Spinal cord (tissue), 10 donors: ENCODE results near the gene LYAR. TPM values are rescaled to one million over a fixed set of nuclear protein-coding genes. Genes with fewer than 3 reads are reported as not detected.
"Not testable (repeated sequence)": the region's sequence is repeated elsewhere in the genome, so short reads cannot be mapped to it uniquely, and the experiment has no call there.

Experiments
- DNase-seq, 6 donors: peaks; one replicate each; pipeline versions ENCODE4 v3.0.0 to v3.0.0-alpha.2; 2013 to 2015; ENCODE audit warnings: low spot score in 6 of 6, low read depth in 4 of 6
- H3K27ac ChIP-seq: one replicate; pipeline ENCODE4 v1.5.1; 2013; ENCODE audit warnings: low read depth, low read length, control low read depth
- H3K27me3 ChIP-seq: one replicate; pipeline ENCODE4 v1.6.1; 2013; ENCODE audit warnings: low read length; ENCODE audit not compliant: control insufficient read depth, insufficient read depth
- H3K36me3 ChIP-seq: one replicate; pipeline ENCODE4 v1.6.1; 2013; ENCODE audit warnings: low read length; ENCODE audit not compliant: control insufficient read depth, insufficient read depth
- H3K4me1 ChIP-seq: one replicate; pipeline ENCODE4 v1.6.1; 2013; ENCODE audit warnings: low read length; ENCODE audit not compliant: control insufficient read depth, insufficient read depth
- H3K4me3 ChIP-seq: one replicate; pipeline ENCODE4 v1.5.1; 2013; ENCODE audit warnings: low read depth, low read length, control low read depth
- H3K9me3 ChIP-seq: one replicate; pipeline ENCODE4 v1.6.1; 2013; ENCODE audit warnings: low read length; ENCODE audit not compliant: control insufficient read depth, insufficient read depth
- WGBS: methylation state at CpG from one replicate; pipeline ENCODE4 v1.1.5; 2013; ENCODE audit warnings: missing lambda C conversion rate; ENCODE audit not compliant: insufficient coverage; 5-methylcytosine and 5-hydroxymethylcytosine counted together
- polyA plus RNA-seq, 2 donors: library from polyadenylated mRNA; unstranded; fragments of 120-200 nt; gene quantifications; one replicate each; pipeline ENCODE4 v1.2.1, GENCODE V29; 2013; ENCODE audit not compliant: insufficient read length in 2 of 2
- total RNA-seq, 2 donors: library from RNA; depleted of rRNA in 1 of 2; stranded (reverse); fragments of 120-200 nt in 1 of 2; fragments of >200 nt in 1 of 2; gene quantifications; one replicate each; pipeline versions ENCODE4 v1.2.3 to v1.2.4, GENCODE V29; 2013 to 2014
- donor health status: healthy.

The LYAR gene
- total and polyA plus RNA-seq, 4 donors = 7.4 to 13.9 (median 12.9) TPM

DNA sequence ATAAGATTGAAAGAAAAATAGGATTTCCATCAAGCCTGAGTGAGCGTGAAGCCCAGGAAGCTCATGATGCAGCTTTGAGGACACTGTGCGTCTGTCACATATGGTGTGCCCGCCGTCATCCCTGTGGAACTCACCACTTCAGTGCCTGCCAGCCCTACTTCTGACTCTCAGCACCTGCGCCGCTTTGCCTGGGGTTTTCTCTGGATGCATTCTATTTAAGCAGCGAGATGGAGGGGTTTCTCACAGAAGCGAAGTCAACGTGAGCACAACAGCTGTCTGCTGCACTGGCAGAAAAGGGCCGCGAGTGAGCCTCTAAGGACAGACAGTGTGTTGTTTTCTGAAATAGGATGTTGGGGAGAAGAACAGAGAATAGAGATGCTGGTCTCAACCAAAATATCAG is 35.8 kb downstream of the LYAR start:
- H3K36me3 ChIP-seq = no peaks in the 10 kb centered on the region
- WGBS = 62% methylated on average over 9 of the region's 11 CpGs
- peak in 3 of 6 donors; percentile 15 to 75 (median 15) for DNase-seq
- no peak overlapping the region for H3K27ac ChIP-seq
- H3K27me3 ChIP-seq = no peaks in the 10 kb centered on the region
- no peak overlapping the region for H3K4me3 ChIP-seq
- H3K9me3 ChIP-seq = no peaks in the 10 kb centered on the region
- H3K4me1 ChIP-seq = peaks cover 19% of the 10 kb centered on the region

- peaks cover 28% of the 10 kb centered on the region for H3K4me1 ChIP-seq
- no peak overlapping the region for H3K4me3 ChIP-seq
- DNase-seq = no peak
- no peaks in the 10 kb centered on the region for H3K27me3 ChIP-seq
- WGBS = 75% methylated on average over 4 of the region's 8 CpGs
- peaks cover 5% of the 10 kb centered on the region for H3K36me3 ChIP-seq
- H3K9me3 ChIP-seq = no peaks in the 10 kb centered on the region
- no peak overlapping the region for H3K27ac ChIP-seq
Measured at GRCh38 chr4:4249866-4250265, 40.1 kb downstream of the LYAR start.

GRCh38 chr4:4249342-4249741 is 40.6 kb downstream of the LYAR start:
- H3K4me1 ChIP-seq = peaks cover 24% of the 10 kb centered on the region
- not testable (repeated sequence) for H3K4me3 ChIP-seq, H3K27ac ChIP-seq, DNase-seq, H3K9me3 ChIP-seq, H3K27me3 ChIP-seq, H3K36me3 ChIP-seq
- WGBS = 94% methylated on average over 15 of the region's 15 CpGs

GRCh38 chr4:4248885-4249203 is 41.1 kb downstream of the LYAR start:
- Histone ChIP-seq H3K27me3 (no peaks in the 10 kb centered on the region), H3K36me3 (peaks cover 14% of the 10 kb centered on the region), H3K4me1 (peaks cover 19% of the 10 kb centered on the region), H3K4me3 (peak overlapping the region; percentile 67), H3K27ac (peak overlapping the region; percentile 87), H3K9me3 (no peaks in the 10 kb centered on the region)
- WGBS = 42% methylated on average over 6 of the region's 10 CpGs
- DNase-seq = peak in 1 of 6 donors; percentile 9

GRCh38 chr4:4248029-4248884 is 41.7 kb downstream of the LYAR start, which contains the start of gene TMEM128:
TSS of gene TMEM128 (minus strand) at chr4:4248223. CDS start at chr4:4248202, 21 bp downstream.
- Histone ChIP-seq H3K27me3 (no peaks in the 10 kb centered on the region), H3K27ac (peak within 1 kb of the TSS; percentile 87), H3K4me3 (peak within 1 kb of the TSS; percentile 67), H3K4me1 (peaks cover 18% of the 10 kb centered on the region), H3K9me3 (no peaks in the 10 kb centered on the region), H3K36me3 (peaks cover 20% of the 10 kb centered on the region)
- 0% methylated on average over 59 of the region's 62 CpGs for WGBS
- peak; percentile 90 to 99 (median 94) for DNase-seq

GRCh38 chr4:4247696-4248028 is 42.3 kb downstream of the LYAR start:
- Histone ChIP-seq H3K4me3 (peak overlapping the region; percentile 67), H3K4me1 (peaks cover 18% of the 10 kb centered on the region), H3K36me3 (peaks cover 26% of the 10 kb centered on the region), H3K27me3 (no peaks in the 10 kb centered on the region), H3K27ac (peak overlapping the region; percentile 87), H3K9me3 (no peaks in the 10 kb centered on the region)
- no peak for DNase-seq
- 0% methylated on average over 7 of the region's 12 CpGs for WGBS

DNA sequence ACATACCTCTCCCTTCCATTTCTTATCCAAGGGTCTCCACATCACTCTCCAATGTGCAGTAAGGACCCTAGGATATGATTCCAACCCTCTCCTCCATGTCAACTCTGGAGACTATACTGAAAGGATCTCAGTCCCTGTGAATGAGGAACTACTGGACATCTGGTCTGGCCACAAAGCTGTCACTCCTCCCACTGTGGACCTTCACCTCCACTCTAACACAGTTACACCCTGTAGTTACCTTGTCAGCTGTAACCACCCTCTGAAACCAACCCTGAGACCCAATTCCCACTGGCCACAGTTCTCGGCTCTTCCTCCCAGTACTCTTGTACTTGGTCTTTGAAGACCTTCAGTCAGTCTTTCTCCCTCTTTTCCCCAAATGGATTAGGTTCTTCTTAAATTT is 44.8 kb downstream of the LYAR start:
- H3K27ac ChIP-seq = no peak overlapping the region
- H3K9me3 ChIP-seq = no peaks in the 10 kb centered on the region
- H3K36me3 ChIP-seq = peaks cover 36% of the 10 kb centered on the region
- no peak for DNase-seq
- H3K4me1 ChIP-seq = peaks cover 14% of the 10 kb centered on the region
- WGBS = 100% methylated on average over 1 of the region's 1 CpG
- no peaks in the 10 kb centered on the region for H3K27me3 ChIP-seq
- H3K4me3 ChIP-seq = no peak overlapping the region

DNA sequence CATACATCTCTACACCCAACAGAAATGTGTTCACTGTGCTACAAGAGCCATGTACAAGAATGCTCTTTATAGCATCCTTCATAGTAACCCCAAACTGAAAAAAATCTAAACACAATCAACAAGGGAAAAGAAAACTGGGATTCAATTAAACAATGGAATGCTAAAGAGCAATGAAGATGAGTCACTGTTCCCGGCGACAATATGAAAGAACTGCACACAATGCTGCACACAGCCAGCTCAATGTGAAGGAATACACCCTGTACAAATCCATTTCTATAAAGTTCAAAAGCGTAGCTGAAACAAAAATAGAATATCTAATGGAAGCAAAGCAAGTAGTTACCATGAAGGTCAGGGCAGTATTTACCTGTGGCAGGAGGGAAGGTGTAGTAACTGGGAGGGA is 50.4 kb downstream of the LYAR start:
- not testable (repeated sequence) for H3K9me3 ChIP-seq, H3K27ac ChIP-seq, H3K4me1 ChIP-seq, DNase-seq, H3K27me3 ChIP-seq, H3K4me3 ChIP-seq
- no CpG with 5 or more reads among the region's 3 CpGs for WGBS
- peaks cover 33% of the 10 kb centered on the region for H3K36me3 ChIP-seq

- Histone ChIP-seq H3K27ac (no peak overlapping the region), H3K36me3 (peaks cover 1% of the 10 kb centered on the region), H3K4me3 (no peak overlapping the region), H3K4me1 (no peaks in the 10 kb centered on the region), H3K9me3 (peaks cover 2% of the 10 kb centered on the region), H3K27me3 (peaks cover 8% of the 10 kb centered on the region)
- DNase-seq = no peak
- WGBS = 100% methylated on average over 2 of the region's 2 CpGs
Measured at GRCh38 chr4:4233610-4234009, 56.3 kb downstream of the LYAR start.

DNA sequence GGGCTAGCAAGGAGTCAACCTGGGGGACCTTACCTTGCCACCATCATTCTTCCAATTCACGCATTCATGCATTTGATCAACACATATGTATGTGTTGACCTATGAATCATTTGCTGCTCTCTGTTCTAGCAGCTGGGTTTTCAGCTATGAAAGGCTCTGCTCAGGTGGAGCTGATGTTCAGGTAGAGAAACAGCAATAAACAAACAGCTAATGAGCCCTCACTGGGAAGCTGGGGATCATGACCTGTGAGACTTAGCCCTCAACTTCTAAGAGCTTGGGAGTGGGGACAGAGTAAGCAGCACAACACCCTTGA is 61.6 kb downstream of the LYAR start:
- no peaks in the 10 kb centered on the region for H3K36me3 ChIP-seq
- no CpG with 5 or more reads among the region's 1 CpG for WGBS
- peaks cover 48% of the 10 kb centered on the region for H3K27me3 ChIP-seq

More for the DNA sequence above, 61.6 kb downstream of the LYAR start:
- no peak for DNase-seq
- H3K4me1 ChIP-seq = peaks cover 5% of the 10 kb centered on the region
- H3K27ac ChIP-seq = no peak overlapping the region
- no peaks in the 10 kb centered on the region for H3K9me3 ChIP-seq
- H3K4me3 ChIP-seq = no peak overlapping the region
